Measurements from ENCODE around the gene SLC10A6. TPM values are rescaled to one million over a fixed set of nuclear protein-coding genes. Genes with fewer than 3 reads are reported as not detected.

Gene SLC10A6
- total and polyA plus RNA-seq, 8 donors, result 0.14 to 1.00 (median 0.26) TPM

GRCh38 chr4:86819561-86819960 lies 29.6 kb downstream of the SLC10A6 start:
- TF ChIP-seq CTCF (IDR thresholded peaks at IDR 0.05), result no peak
- 94 to 95% methylated on average over 7 of the region's 7 CpGs for WGBS, 2 donors
- DNase-seq (no peak), FAIRE-seq (no peak), ATAC-seq (no peak)
- intact Hi-C loops (cut with DNase I), result no loop called here
- H3K27ac ChIP-seq, result no peak overlapping the region
- no peak overlapping the region for H3K4me3 ChIP-seq
- no peaks in the 10 kb centered on the region for H3K27me3 ChIP-seq
- no peaks in the 10 kb centered on the region for H3K4me1 ChIP-seq
- H3K9me3 ChIP-seq, result no peaks in the 10 kb centered on the region
- no peaks in the 10 kb centered on the region for H3K36me3 ChIP-seq

GRCh38 chr4:86818841-86819240 lies 30.3 kb downstream of the SLC10A6 start:
- no peak for TF ChIP-seq CTCF (IDR thresholded peaks at IDR 0.05)
- intact Hi-C loops (cut with DNase I), result no loop called here
- 35 to 45% methylated on average over 3 of the region's 3 CpGs for WGBS, 2 donors
- Histone ChIP-seq H3K4me3 (no peak overlapping the region), H3K9me3 (no peaks in the 10 kb centered on the region), H3K27me3 (no peaks in the 10 kb centered on the region), H3K4me1 (no peaks in the 10 kb centered on the region), H3K27ac (no peak overlapping the region), H3K36me3 (no peaks in the 10 kb centered on the region)
- FAIRE-seq (no peak), ATAC-seq (no peak), DNase-seq (no peak)

- Histone ChIP-seq H3K36me3 (no peaks in the 10 kb centered on the region), H3K27ac (no peak overlapping the region), H3K4me3 (no peak overlapping the region), H3K4me1 (no peaks in the 10 kb centered on the region), H3K9me3 (no peaks in the 10 kb centered on the region), H3K27me3 (no peaks in the 10 kb centered on the region)
- no peak for TF ChIP-seq CTCF (IDR thresholded peaks at IDR 0.05)
- no peak for ATAC-seq
- no peak for FAIRE-seq
- 93 to 100% methylated on average over 2 of the region's 2 CpGs for WGBS, 2 donors
- no peak for DNase-seq
- intact Hi-C loops (cut with DNase I), result no loop called here
These were observed 31.0 kb downstream of the SLC10A6 start for GRCh38 chr4:86818211-86818610.

- intact Hi-C loops (cut with DNase I), result no loop called here
- WGBS, 2 donors, result 74 to 79% methylated on average over 9 of the region's 9 CpGs
These were observed 32.5 kb downstream of the SLC10A6 start for GRCh38 chr4:86816501-86817273.

More at GRCh38 chr4:86816501-86817273, 32.5 kb downstream of the SLC10A6 start:
- no peaks in the 10 kb centered on the region for H3K4me1 ChIP-seq
- TF ChIP-seq CTCF (IDR thresholded peaks at IDR 0.05), result no peak
- FAIRE-seq, result no peak
- no peak overlapping the region for H3K4me3 ChIP-seq
- ATAC-seq, result no peak
- no peaks in the 10 kb centered on the region for H3K36me3 ChIP-seq
- no peak for DNase-seq
- H3K27ac ChIP-seq, result no peak overlapping the region
- no peaks in the 10 kb centered on the region for H3K9me3 ChIP-seq
- H3K27me3 ChIP-seq, result no peaks in the 10 kb centered on the region

All from pancreas (tissue), 10 donors.